H9 (cell line): Measurements from ENCODE around the gene LRMDA. TPM values are rescaled to one million over a fixed set of nuclear protein-coding genes. Genes with fewer than 3 reads are reported as not detected.

ENCODE experiments used
- DNase-seq: peaks from one replicate; pipeline ENCODE4 v3.0.0-alpha.2; 2017
- H2AFZ ChIP-seq: one replicate; pipeline ENCODE4 v1.6.1; 2013; ENCODE audit warnings: mild to moderate bottlenecking, low read length, control low read depth, moderate library complexity
- H2AK5ac ChIP-seq: 2 replicates; pipeline ENCODE4 v1.6.1; 2013; ENCODE audit warnings: low read length, control low read depth, mixed read lengths; ENCODE audit not compliant: insufficient read length
- H2BK120ac ChIP-seq: one replicate; pipeline ENCODE4 v1.6.1; 2013; ENCODE audit warnings: low read depth, mild to moderate bottlenecking, low read length, control low read depth, inconsistent platforms; ENCODE audit not compliant: poor library complexity, severe bottlenecking
- H2BK12ac ChIP-seq: 2 replicates; pipeline ENCODE4 v1.6.1; 2013; ENCODE audit warnings: low read length, control low read depth, mixed read lengths, low read depth; ENCODE audit not compliant: insufficient read length
- H2BK15ac ChIP-seq: 2 replicates; pipeline ENCODE4 v1.6.1; 2013; ENCODE audit warnings: low read depth, low read length, control low read depth
- H2BK20ac ChIP-seq: one replicate; pipeline ENCODE4 v1.6.1; 2013; ENCODE audit warnings: low read depth, mild to moderate bottlenecking, low read length, control low read depth, inconsistent platforms; ENCODE audit not compliant: poor library complexity, severe bottlenecking
- H2BK5ac ChIP-seq: 2 replicates; pipeline ENCODE4 v1.6.1; 2013; ENCODE audit warnings: low read length, control low read depth, mixed read lengths; ENCODE audit not compliant: insufficient read length
- H3K14ac ChIP-seq: 2 replicates; pipeline ENCODE4 v1.6.1; 2013; ENCODE audit warnings: low read length, control low read depth; ENCODE audit not compliant: insufficient read depth
- H3K18ac ChIP-seq: 2 replicates; pipeline ENCODE4 v1.6.1; 2013; ENCODE audit warnings: low read depth, mild to moderate bottlenecking, mixed read lengths, low read length, control low read depth; ENCODE audit not compliant: insufficient read length
- H3K23ac ChIP-seq: 2 replicates; pipeline ENCODE4 v1.6.1; 2013; ENCODE audit warnings: low read length, control low read depth, mixed read lengths, low read depth; ENCODE audit not compliant: insufficient read length
- H3K23me2 ChIP-seq: 2 replicates; pipeline ENCODE4 v1.6.1; 2013; ENCODE audit warnings: low read depth, mild to moderate bottlenecking, mixed read lengths, low read length, control low read depth; ENCODE audit not compliant: insufficient read length, poor library complexity, severe bottlenecking
- H3K27ac ChIP-seq: 2 replicates; pipeline ENCODE4 v1.5.1; 2013; ENCODE audit warnings: low read length, control low read depth, mixed read lengths, low read depth; ENCODE audit not compliant: insufficient read length
- H3K27me3 ChIP-seq: 2 replicates; pipeline ENCODE4 v1.6.1; 2013; ENCODE audit warnings: low read length, control low read depth, inconsistent platforms; ENCODE audit not compliant: insufficient read depth
- H3K4ac ChIP-seq: 2 replicates; pipeline ENCODE4 v1.6.1; 2013; ENCODE audit warnings: low read depth, mild to moderate bottlenecking, control low read depth, inconsistent platforms, low read length, moderate library complexity
- H3K4me1 ChIP-seq: 2 replicates; pipeline ENCODE4 v1.6.1; 2013; ENCODE audit warnings: low read length, control low read depth, inconsistent platforms; ENCODE audit not compliant: insufficient read depth
- H3K4me2 ChIP-seq: 2 replicates; pipeline ENCODE4 v1.6.1; 2013; ENCODE audit warnings: low read length, control low read depth, mixed read lengths; ENCODE audit not compliant: insufficient read length, insufficient read depth
- H3K56ac ChIP-seq: 2 replicates; pipeline ENCODE4 v1.6.1; 2013; ENCODE audit warnings: low read depth, mild to moderate bottlenecking, mixed read lengths, low read length, control low read depth; ENCODE audit not compliant: insufficient read length
- H3K79me1 ChIP-seq: 2 replicates; pipeline ENCODE4 v1.6.1; 2013; ENCODE audit warnings: low read depth, mild to moderate bottlenecking, moderate library complexity, low read length, control low read depth, inconsistent platforms; ENCODE audit not compliant: insufficient read depth, poor library complexity, severe bottlenecking
- H3K79me2 ChIP-seq: 2 replicates; pipeline ENCODE4 v1.6.1; 2013; ENCODE audit warnings: low read length, control low read depth, inconsistent platforms; ENCODE audit not compliant: insufficient read depth
- H3K9ac ChIP-seq: 2 replicates; pipeline ENCODE4 v1.6.1; 2013; ENCODE audit warnings: low read length, control low read depth, mixed read lengths; ENCODE audit not compliant: insufficient read length; ENCODE audit errors: extremely low read depth
- H3K9me3 ChIP-seq: one replicate; pipeline ENCODE4 v1.6.1; 2013; ENCODE audit warnings: low read depth, low read length, inconsistent platforms; ENCODE audit not compliant: control insufficient read depth
- H3T11ph ChIP-seq: one replicate; pipeline ENCODE4 v1.6.1; 2013; ENCODE audit warnings: mild to moderate bottlenecking, low read length, control low read depth, inconsistent platforms
- H4K20me1 ChIP-seq: one replicate; pipeline ENCODE4 v1.6.1; 2013; ENCODE audit not compliant: control insufficient read depth, insufficient read length, insufficient read depth
- H4K5ac ChIP-seq: 2 replicates; pipeline ENCODE4 v1.6.1; 2013; ENCODE audit warnings: low read depth, mild to moderate bottlenecking, mixed read lengths, low read length, control low read depth; ENCODE audit not compliant: insufficient read length
- H4K8ac ChIP-seq: replicated peaks from 2 replicates; pipeline ENCODE4 v1.6.1; 2013; ENCODE audit warnings: low read length, control low read depth, mixed read lengths, low read depth; ENCODE audit not compliant: insufficient read length
- H4K91ac ChIP-seq: 2 replicates; pipeline ENCODE4 v1.6.1; 2013; ENCODE audit warnings: low read depth, mild to moderate bottlenecking, moderate library complexity, mixed read lengths, low read length, control low read depth; ENCODE audit not compliant: insufficient read length
- H3K27ac Mint-ChIP-seq, 3 experiments: 2 replicates in 2 of 3; 3 replicates in 1 of 3; pipeline ENCODE4 v1.8.0; 2020 to 2021; ENCODE audit warnings: mixed read lengths in 3 of 3, mild to moderate bottlenecking in 1 of 3, moderate library complexity in 1 of 3
- H3K27me3 Mint-ChIP-seq: 2 replicates; pipeline ENCODE4 v1.8.0; 2021; ENCODE audit warnings: low read depth, mild to moderate bottlenecking, moderate library complexity, mixed read lengths
- H3K36me3 Mint-ChIP-seq, 3 experiments: 2 replicates in 2 of 3; 3 replicates in 1 of 3; pipeline ENCODE4 v1.8.0; 2020 to 2021; ENCODE audit warnings: low read depth in 3 of 3, mixed read lengths in 3 of 3; ENCODE audit not compliant: insufficient read depth in 1 of 3
- H3K4me1 Mint-ChIP-seq, 2 experiments: 2 replicates each; pipeline ENCODE4 v1.8.0; 2020; ENCODE audit warnings: mixed read lengths in 2 of 2
- H3K4me3 Mint-ChIP-seq, 2 experiments: 2 replicates in 1 of 2; 3 replicates in 1 of 2; pipeline ENCODE4 v1.8.0; 2020 to 2021; ENCODE audit warnings: mild to moderate bottlenecking in 2 of 2, mixed read lengths in 2 of 2, moderate library complexity in 1 of 2
- H3K9me3 Mint-ChIP-seq, 2 experiments: 2 replicates in 1 of 2; 3 replicates in 1 of 2; pipeline ENCODE4 v1.8.0; 2020; ENCODE audit warnings: mild to moderate bottlenecking in 2 of 2, mixed read lengths in 2 of 2, moderate library complexity in 1 of 2
- WGBS: extraction: QIAGEN DNeasy Blood & Tissue Kit; methylation state at CpG from one replicate; pipeline ENCODE4 v1.1.7; 2013; ENCODE audit warnings: missing lambda C conversion rate, low lambda C conversion rate, mixed read lengths; ENCODE audit not compliant: insufficient read length; ENCODE audit errors: extremely low coverage; 5-methylcytosine and 5-hydroxymethylcytosine counted together
- total RNA-seq: library from RNA; stranded (reverse); gene quantifications from 2 replicates; pipeline ENCODE4 v1.2.1, GENCODE V29; 2021
- TF ChIP-seq, protein P1 (sequence below): fragments of 200-600 bp; sonication (generic); conservative IDR thresholded peaks from 3 replicates; pipeline ENCODE4 v1.8.0; 2021; ENCODE audit warnings: antibody characterized with exemption, mild to moderate bottlenecking

LRMDA gene
- total RNA-seq, 1 experiment from 2014 or later: 1.8 TPM

DNA sequence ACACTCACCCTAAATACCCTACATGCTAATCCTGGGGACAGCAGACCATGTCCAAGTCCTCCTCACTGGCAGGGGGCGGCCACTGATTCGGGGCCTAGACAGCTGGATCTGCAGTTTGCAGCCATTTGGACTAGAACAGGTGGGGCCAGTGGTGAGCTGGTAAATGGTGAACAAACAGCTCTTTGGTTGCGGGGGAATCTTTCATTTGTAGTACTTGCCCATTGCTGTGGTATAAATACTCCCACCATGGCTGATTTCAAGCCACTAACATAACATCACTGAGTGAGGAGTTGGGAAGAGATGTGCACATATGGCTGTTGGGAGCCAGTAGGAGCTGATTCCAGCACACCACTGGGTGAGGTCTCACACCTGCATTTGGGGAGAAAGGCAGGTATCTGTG is 43.3 kb upstream of the LRMDA start:
- H3K79me2 ChIP-seq: no peaks in the 10 kb centered on the region
- Mint-ChIP-seq H3K36me3 (no peaks in the 10 kb centered on the region; a peak in 1 of 7 replicates), H3K4me3 (no peak overlapping the region), H3K4me1 (no peaks in the 10 kb centered on the region), H3K27me3 (peaks cover 86% of the 10 kb centered on the region), H3K27ac (no peak overlapping the region; a peak in 1 of 7 replicates), H3K9me3 (peaks cover 3 to 5% of the 10 kb centered on the region in 2 experiments; a peak in 2 of 5 replicates)
- no peaks in the 10 kb centered on the region for H3K79me1 ChIP-seq
- TF ChIP-seq, protein P1, sequence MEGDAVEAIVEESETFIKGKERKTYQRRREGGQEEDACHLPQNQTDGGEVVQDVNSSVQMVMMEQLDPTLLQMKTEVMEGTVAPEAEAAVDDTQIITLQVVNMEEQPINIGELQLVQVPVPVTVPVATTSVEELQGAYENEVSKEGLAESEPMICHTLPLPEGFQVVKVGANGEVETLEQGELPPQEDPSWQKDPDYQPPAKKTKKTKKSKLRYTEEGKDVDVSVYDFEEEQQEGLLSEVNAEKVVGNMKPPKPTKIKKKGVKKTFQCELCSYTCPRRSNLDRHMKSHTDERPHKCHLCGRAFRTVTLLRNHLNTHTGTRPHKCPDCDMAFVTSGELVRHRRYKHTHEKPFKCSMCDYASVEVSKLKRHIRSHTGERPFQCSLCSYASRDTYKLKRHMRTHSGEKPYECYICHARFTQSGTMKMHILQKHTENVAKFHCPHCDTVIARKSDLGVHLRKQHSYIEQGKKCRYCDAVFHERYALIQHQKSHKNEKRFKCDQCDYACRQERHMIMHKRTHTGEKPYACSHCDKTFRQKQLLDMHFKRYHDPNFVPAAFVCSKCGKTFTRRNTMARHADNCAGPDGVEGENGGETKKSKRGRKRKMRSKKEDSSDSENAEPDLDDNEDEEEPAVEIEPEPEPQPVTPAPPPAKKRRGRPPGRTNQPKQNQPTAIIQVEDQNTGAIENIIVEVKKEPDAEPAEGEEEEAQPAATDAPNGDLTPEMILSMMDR: no peak
- H3K4me1 ChIP-seq: no peaks in the 10 kb centered on the region
- no peak overlapping the region for H2AFZ ChIP-seq
- H2BK120ac ChIP-seq: no peak overlapping the region
- H2BK5ac ChIP-seq: no peak overlapping the region
- no peak overlapping the region for H3K23ac ChIP-seq
- H2BK12ac ChIP-seq: no peak overlapping the region
- WGBS: no CpG with 5 or more reads among the region's 3 CpGs
- H3K27me3 ChIP-seq: peaks cover 8% of the 10 kb centered on the region; the same call in 1 of the 2 replicates
- no peak overlapping the region for H2BK20ac ChIP-seq
- H3K4me2 ChIP-seq: no peak overlapping the region
- no peak for DNase-seq
- no peak overlapping the region for H4K8ac ChIP-seq
- H3K14ac ChIP-seq: no peak overlapping the region
- no peaks in the 10 kb centered on the region for H4K20me1 ChIP-seq
- no peak overlapping the region for H3K27ac ChIP-seq
- H2AK5ac ChIP-seq: no peak overlapping the region
- no peaks in the 10 kb centered on the region for H3K9me3 ChIP-seq
- H3K9ac ChIP-seq: no peak overlapping the region
- H3K18ac ChIP-seq: no peak overlapping the region
- H3K56ac ChIP-seq: no peak overlapping the region
- H2BK15ac ChIP-seq: no peak overlapping the region
- H4K91ac ChIP-seq: no peak overlapping the region
- H3K23me2 ChIP-seq: no peaks in the 10 kb centered on the region
- H3T11ph ChIP-seq: no peak overlapping the region
- no peak overlapping the region for H4K5ac ChIP-seq
- no peak overlapping the region for H3K4ac ChIP-seq
